GM10266 (cell line): ENCODE measurements around the gene DDN.

Experiments used
- DNase-seq: peaks from one replicate; pipeline ENCODE4 v3.0.0; 2012; ENCODE audit errors: extremely low spot score
- CTCF ChIP-seq: IDR thresholded peaks from 2 replicates; pipeline ENCODE4 v1.5.1; 2012; ENCODE audit warnings: mild to moderate bottlenecking, low read depth; ENCODE audit not compliant: control insufficient read depth, insufficient read depth; ENCODE audit errors: missing control alignments

The DDN gene

GRCh38 chr12:48952691-48953090 lies 46.5 kb downstream of the DDN start:
- DNase-seq: no peak
- no peak for TF ChIP-seq CTCF

- no peak for DNase-seq
- no peak for TF ChIP-seq CTCF
Measured at GRCh38 chr12:48947727-48948126, 51.4 kb downstream of the DDN start.

- DNase-seq: no peak
- no peak for TF ChIP-seq CTCF
Measured at GRCh38 chr12:48946943-48947342, 52.2 kb downstream of the DDN start.

- no peak for TF ChIP-seq CTCF
- no peak for DNase-seq
Measured at GRCh38 chr12:48946205-48946604, 53.0 kb downstream of the DDN start.
